ENCODE data around the gene NHLRC3.

DNA sequence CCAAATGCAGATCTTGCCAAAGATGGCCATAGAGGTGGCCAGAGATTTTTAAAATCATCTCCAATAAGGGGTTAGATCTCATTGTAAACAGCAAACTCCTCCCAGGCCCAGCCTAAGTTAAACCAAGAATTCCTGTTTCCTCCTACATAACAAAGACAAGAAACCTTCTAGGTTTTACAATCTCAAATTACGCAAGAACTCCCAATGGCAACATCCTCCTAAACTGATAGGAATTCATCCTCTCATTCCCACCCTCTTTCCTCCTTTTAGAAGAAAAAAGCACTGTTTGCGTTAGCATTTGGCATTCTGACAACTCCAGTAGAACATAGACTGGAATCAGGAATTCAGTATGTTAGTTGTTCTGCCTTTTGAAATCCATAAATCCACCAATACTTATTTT is 14.9 kb upstream of the NHLRC3 start:
- no peak for TF ChIP-seq POLR2A (IDR thresholded peaks at IDR 0.05)
- TF ChIP-seq CTCF (IDR thresholded peaks at IDR 0.05) = no peak
